SH-SY5Y (cell line): ENCODE measurements around the gene CHGA.
A peak's percentile ranks its signal among the peaks of the same experiment; 100 is the strongest.

Experiments used
- GATA2 ChIP-seq: IDR thresholded peaks from 2 replicates; pipeline ENCODE4 v1.6.1; 2011; ENCODE audit warnings: mild to moderate bottlenecking, low read depth, low read length
- GATA3 ChIP-seq: IDR thresholded peaks from 2 replicates; pipeline ENCODE4 v1.6.1; 2011; ENCODE audit warnings: low read depth, mild to moderate bottlenecking, low read length, moderate library complexity

DNA sequence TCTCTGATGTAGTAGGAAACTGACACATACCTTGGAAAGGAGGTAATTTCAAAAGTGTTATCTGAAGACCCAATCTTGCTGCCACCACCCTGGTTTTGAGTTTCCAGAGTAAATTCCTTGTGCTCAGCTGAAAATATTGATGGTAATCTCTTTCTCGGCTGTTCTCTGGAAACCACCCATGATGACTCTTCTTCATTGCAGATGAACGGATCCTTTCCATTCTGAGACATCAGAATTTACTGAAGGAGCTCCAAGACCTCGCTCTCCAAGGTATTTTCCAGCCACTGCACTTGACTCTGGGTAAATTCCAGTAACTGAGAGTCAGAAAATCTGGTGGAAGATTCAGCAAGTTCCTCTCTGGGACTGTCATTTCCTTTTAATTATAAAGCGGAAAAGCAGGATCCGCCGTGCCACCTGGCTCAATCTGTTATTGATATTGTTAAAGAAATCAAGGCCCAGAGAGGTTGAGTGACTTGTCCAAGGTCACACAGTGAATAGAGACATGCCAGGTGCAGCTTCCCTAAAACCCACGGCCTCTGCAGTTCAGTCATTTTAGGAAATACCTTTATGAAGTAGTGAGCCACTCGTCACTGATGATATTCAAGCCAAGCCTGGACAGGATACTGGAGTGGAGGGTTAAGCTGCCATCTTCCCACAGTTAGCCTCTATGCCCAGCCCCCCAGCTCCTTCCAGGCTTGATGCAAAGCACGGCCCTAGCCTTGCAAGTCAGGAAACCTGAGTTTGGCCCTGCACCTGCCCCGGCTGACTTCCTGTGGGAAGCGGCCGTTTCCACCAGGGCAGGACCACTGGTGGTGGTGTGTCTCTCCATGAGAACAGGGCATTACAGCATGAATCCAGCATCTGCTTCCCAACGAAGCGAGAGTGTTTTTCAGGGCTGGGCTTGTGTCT, 4.7 kb downstream of the CHGA start:
- TF ChIP-seq GATA2 (peak; percentile 73), GATA3 (no peak)
